Ovary (tissue), 9 donors: Measurements from ENCODE around the gene GPR158. TPM values are rescaled to one million over a fixed set of nuclear protein-coding genes. Genes with fewer than 3 reads are reported as not detected.

Source experiments
- DNase-seq, 5 donors: peaks; one replicate each; pipeline ENCODE4 v3.0.0-alpha.2; 2019 to 2020
- H3K27ac ChIP-seq, 2 donors: fragments of 200-600 bp; one replicate each; pipeline versions ENCODE4 v1.5.1 to v1.8.0; 2019 to 2022
- H3K27me3 ChIP-seq: fragments of 200-600 bp; one replicate; pipeline ENCODE4 v1.8.0; 2022
- H3K36me3 ChIP-seq: fragments of 200-600 bp; sonication (generic); one replicate; pipeline ENCODE4 v1.5.1; 2019
- H3K4me1 ChIP-seq: one replicate; pipeline ENCODE4 v1.8.1; 2013; ENCODE audit warnings: mild to moderate bottlenecking, moderate library complexity; ENCODE audit not compliant: insufficient read depth
- H3K4me3 ChIP-seq: fragments of 200-600 bp; sonication (generic); one replicate; pipeline ENCODE4 v1.5.1; 2017
- H3K9me3 ChIP-seq, 2 donors: fragments of 200-600 bp in 1 of 2; sonication (generic) in 1 of 2; one replicate each; pipeline versions ENCODE4 v1.5.1 to v1.8.1; 2013 to 2019; ENCODE audit warnings: mild to moderate bottlenecking in 1 of 2, moderate library complexity in 1 of 2
- CTCF ChIP-seq, 3 donors: fragments of 450-650 bp in 2 of 3; fragments of 200-600 bp in 1 of 3; IDR thresholded peaks; one replicate each; pipeline versions ENCODE4 v1.5.1 to v1.8.0; 2016 to 2022; ENCODE audit warnings: antibody characterized with exemption in 3 of 3, mild to moderate bottlenecking in 1 of 3
- EP300 ChIP-seq: sonication (generic); formaldehyde crosslinking; IDR thresholded peaks from one replicate; pipeline ENCODE4 v1.6.1; 2017; ENCODE audit warnings: antibody characterized with exemption
- POLR2A ChIP-seq: fragments of 450-650 bp; IDR thresholded peaks from one replicate; pipeline ENCODE4 v1.6.1; 2017; ENCODE audit warnings: antibody characterized with exemption, mild to moderate bottlenecking, moderate library complexity
- WGBS, 3 donors: extraction: QIAGEN DNeasy Blood & Tissue Kit in 1 of 3; methylation state at CpG; one replicate each; pipeline versions ENCODE4 v1.1.5 to v1.1.7; 2013 to 2017; 5-methylcytosine and 5-hydroxymethylcytosine counted together
- intact Hi-C, 4 donors: fragments of 100-400 bp; cut with DNase I; formaldehyde crosslinking; loops; one replicate each; pipeline versions ENCODE4 v1.11.0 to v1.15.1; 2022 to 2023
- polyA plus RNA-seq, 2 donors: library from polyadenylated mRNA; stranded (reverse); fragments of 200-250 nt in 1 of 2; fragments of 350-450 nt in 1 of 2; fragmentation: Illumina TruSeq in 1 of 2; extraction: RNeasy Lipid Tissue Mini Kit (QIAGEN cat#74804) in 1 of 2; gene quantifications; one replicate each; pipeline ENCODE4 v1.2.3, GENCODE V29; 2013 to 2014
- total RNA-seq, 7 donors: library from RNA; depleted of rRNA in 2 of 7; stranded (reverse); fragments of >200 nt in 2 of 7; fragmentation: NEBNext Ultra II Directional in 3 of 7; extraction: Animal tissue kit (Norgen Biotek cat#: 25700) in 3 of 7; gene quantifications; one replicate each; pipeline versions ENCODE4 v1.1.0 to v1.2.4, GENCODE V29; 2016 to 2023
- donor health status: DM: no; HTN: no; CAD: no; lungs with moderate emphysema.
- donor health status: DM: no; HTN: no; CAD: no.
- donor health status: Bipolar disorder and iron deficiency.
- donor health status: DM: yes; HTN: yes; CAD: no.
- donor health status: DM: no; HTN: no; CAD: no.
- donor health status: DM: yes; HTN: yes; CAD: no.

The GPR158 gene
- total and polyA plus RNA-seq, 9 donors: 0.10 to 0.47 (median 0.17) TPM; not detected in 1

- DNase-seq: no peak
Observed at GRCh38 chr10:25547382-25547781, 372.6 kb downstream of the GPR158 start.

GRCh38 chr10:25552283-25552919, 377.6 kb downstream of the GPR158 start:
- Histone ChIP-seq H3K27ac (no peak overlapping the region), H3K4me1 (no peaks in the 10 kb centered on the region), H3K36me3 (no peaks in the 10 kb centered on the region), H3K27me3 (no peaks in the 10 kb centered on the region), H3K4me3 (no peak overlapping the region), H3K9me3 (no peaks in the 10 kb centered on the region)
- DNase-seq: no peak
- 83 to 90% (median 85%) methylated on average over 5 of the region's 5 CpGs for WGBS, 3 donors
- TF ChIP-seq POLR2A (no peak), CTCF (IDR thresholded peaks at IDR 0.05) (no peak), EP300 (no peak)
- intact Hi-C loops: no loop called here

More at GRCh38 chr10:25547382-25547781, 372.6 kb downstream of the GPR158 start:
- Histone ChIP-seq H3K9me3 (peaks cover 0 to 3% of the 10 kb centered on the region in 2 donors), H3K27me3 (no peaks in the 10 kb centered on the region), H3K4me3 (no peak overlapping the region), H3K36me3 (no peaks in the 10 kb centered on the region), H3K27ac (no peak overlapping the region), H3K4me1 (no peaks in the 10 kb centered on the region)
- intact Hi-C loops: no loop called here
- TF ChIP-seq POLR2A: no peak
- TF ChIP-seq CTCF (IDR thresholded peaks at IDR 0.05): no peak
- no peak for TF ChIP-seq EP300
- 58 to 65% (median 63%) methylated on average over 4 of the region's 4 CpGs for WGBS, 3 donors

- H3K27me3 ChIP-seq: no peaks in the 10 kb centered on the region
- H3K4me1 ChIP-seq: no peaks in the 10 kb centered on the region
- no peak for TF ChIP-seq EP300
- H3K4me3 ChIP-seq: no peak overlapping the region
- H3K36me3 ChIP-seq: no peaks in the 10 kb centered on the region
- intact Hi-C loops: no loop called here
- no peak for DNase-seq
- whole genome bisulfite sequencing, 3 donors: 87 to 91% (median 87%) methylated on average over 5 of the region's 5 CpGs
- no peaks in the 10 kb centered on the region for H3K9me3 ChIP-seq
- no peak overlapping the region for H3K27ac ChIP-seq
Observed at GRCh38 chr10:25555865-25556264, 381.1 kb downstream of the GPR158 start.

- DNase-seq: no peak
- WGBS, 3 donors: 22 to 30% (median 29%) methylated on average over 5 of the region's 5 CpGs
- H3K9me3 ChIP-seq: no peaks in the 10 kb centered on the region
- intact Hi-C loops: no loop called here
- H3K27ac ChIP-seq: no peak overlapping the region
- H3K36me3 ChIP-seq: no peaks in the 10 kb centered on the region
- H3K27me3 ChIP-seq: no peaks in the 10 kb centered on the region
- H3K4me3 ChIP-seq: no peak overlapping the region
- no peaks in the 10 kb centered on the region for H3K4me1 ChIP-seq
- TF ChIP-seq EP300 (no peak), CTCF (IDR thresholded peaks at IDR 0.05) (no peak), POLR2A (no peak)
Observed at GRCh38 chr10:25556457-25556856, 381.7 kb downstream of the GPR158 start.

GRCh38 chr10:25557136-25557535, 382.3 kb downstream of the GPR158 start:
- TF ChIP-seq POLR2A (no peak), CTCF (IDR thresholded peaks at IDR 0.05) (no peak), EP300 (no peak)
- H3K36me3 ChIP-seq: no peaks in the 10 kb centered on the region
- intact Hi-C loops: no loop called here
- 9 to 24% (median 21%) methylated on average over 3 of the region's 3 CpGs for WGBS, 3 donors
- H3K4me1 ChIP-seq: no peaks in the 10 kb centered on the region
- DNase-seq: no peak
- H3K27me3 ChIP-seq: no peaks in the 10 kb centered on the region
- H3K4me3 ChIP-seq: no peak overlapping the region
- H3K27ac ChIP-seq: no peak overlapping the region
- H3K9me3 ChIP-seq: no peaks in the 10 kb centered on the region
